KMS-11 (cell line): ENCODE measurements around the gene C17orf100.
"Not testable (repeated sequence)": the region's sequence is repeated elsewhere in the genome, so short reads cannot be mapped to it uniquely, and the experiment has no call there.

Experiments used
- H2AFZ ChIP-seq: fragments of 200-600 bp; sonication (generic); 2 replicates; pipeline ENCODE4 v1.6.1; 2016; ENCODE audit warnings: antibody characterized with exemption, mixed run types, low read depth
- H3K27ac ChIP-seq: fragments of 200-600 bp; sonication (generic); 2 replicates; pipeline ENCODE4 v1.6.1; 2016; ENCODE audit warnings: mild to moderate bottlenecking, mixed run types
- H3K27me3 ChIP-seq: fragments of 200-600 bp; sonication (generic); 2 replicates; pipeline ENCODE4 v1.6.1; 2017; ENCODE audit warnings: mild to moderate bottlenecking, low read depth, mixed run types, moderate library complexity; ENCODE audit not compliant: insufficient read depth
- H3K36me3 ChIP-seq: fragments of 200-600 bp; sonication (generic); 2 replicates; pipeline ENCODE4 v1.6.1; 2017; ENCODE audit warnings: mild to moderate bottlenecking, mixed run types; ENCODE audit not compliant: insufficient read depth
- H3K4me1 ChIP-seq: fragments of 200-600 bp; sonication (generic); 2 replicates; pipeline ENCODE4 v1.6.1; 2016; ENCODE audit warnings: mild to moderate bottlenecking, low read depth, mixed run types; ENCODE audit not compliant: poor library complexity, severe bottlenecking
- H3K4me2 ChIP-seq: fragments of 200-600 bp; sonication (generic); 2 replicates; pipeline ENCODE4 v1.7.0; 2016; ENCODE audit warnings: mild to moderate bottlenecking, mixed run types
- H3K4me3 ChIP-seq: fragments of 200-600 bp; sonication (generic); IDR thresholded peaks from 2 replicates; pipeline ENCODE4 v1.6.1; 2017; ENCODE audit warnings: low read depth, low read length, mixed read lengths; ENCODE audit not compliant: insufficient read depth
- H3K79me2 ChIP-seq: fragments of 200-600 bp; sonication (generic); 2 replicates; pipeline ENCODE4 v1.6.1; 2016; ENCODE audit warnings: low read depth, mixed run types; ENCODE audit not compliant: insufficient read depth
- H3K9ac ChIP-seq: fragments of 200-600 bp; sonication (generic); 2 replicates; pipeline ENCODE4 v1.6.1; 2016; ENCODE audit warnings: mild to moderate bottlenecking, mixed run types
- H4K20me1 ChIP-seq: fragments of 200-600 bp; sonication (generic); 2 replicates; pipeline ENCODE4 v1.6.1; 2016; ENCODE audit warnings: mild to moderate bottlenecking, mixed run types; ENCODE audit not compliant: insufficient read depth
- CTCF ChIP-seq: fragments of 200-600 bp; sonication (generic); conservative IDR thresholded peaks from 2 replicates; pipeline ENCODE4 v1.6.1; 2017; ENCODE audit warnings: low read depth, mild to moderate bottlenecking, antibody characterized with exemption, low read length, moderate library complexity, mixed read lengths

Gene C17orf100

GRCh38 chr17:6660101-6660500 is 8.5 kb downstream of the C17orf100 start:
- H3K9ac ChIP-seq: no peak overlapping the region
- no peaks in the 10 kb centered on the region for H4K20me1 ChIP-seq
- H3K4me1 ChIP-seq: no peaks in the 10 kb centered on the region
- TF ChIP-seq CTCF: no peak
- H3K27me3 ChIP-seq: no peaks in the 10 kb centered on the region
- H3K36me3 ChIP-seq: no peaks in the 10 kb centered on the region
- H2AFZ ChIP-seq: no peak overlapping the region
- no peak overlapping the region for H3K4me2 ChIP-seq
- H3K27ac ChIP-seq: no peak overlapping the region
- no peaks in the 10 kb centered on the region for H3K79me2 ChIP-seq
- no peak overlapping the region for H3K4me3 ChIP-seq

DNA sequence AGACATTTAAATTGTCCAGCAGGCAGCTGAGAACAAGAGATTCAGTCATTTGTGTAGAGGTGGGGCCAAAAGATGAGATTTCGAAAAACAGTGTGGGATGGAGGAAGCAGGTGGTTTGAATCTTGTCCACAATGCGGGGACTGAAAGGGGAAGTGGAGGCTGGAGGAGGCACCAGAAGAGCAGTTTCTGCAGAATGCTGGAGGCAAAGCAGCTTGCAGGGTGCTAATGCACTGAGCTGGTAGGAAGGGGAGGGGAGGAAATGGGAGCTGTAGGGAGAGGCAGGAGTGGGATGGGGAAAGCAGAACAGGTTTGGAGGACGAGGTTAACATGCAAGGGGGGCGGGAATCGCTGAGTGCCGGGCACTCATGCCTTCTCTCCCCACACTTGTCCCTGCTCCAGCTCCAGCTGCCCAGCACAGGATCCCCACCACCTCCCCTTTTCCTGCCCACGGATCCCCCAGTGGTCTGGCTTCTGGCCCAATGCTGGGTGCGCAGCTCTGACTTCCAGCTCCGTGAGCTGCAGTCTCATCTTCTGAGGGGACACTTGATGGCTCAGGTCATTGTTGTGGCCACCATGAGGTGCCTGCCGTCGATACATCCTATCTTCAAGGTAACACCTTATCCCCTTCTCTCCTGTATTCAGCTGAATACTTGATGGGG is 9.4 kb downstream of the C17orf100 start:
- no peaks in the 10 kb centered on the region for H3K36me3 ChIP-seq
- H3K9ac ChIP-seq: no peak overlapping the region
- H3K79me2 ChIP-seq: no peaks in the 10 kb centered on the region
- H3K4me3 ChIP-seq: no peak overlapping the region
- no peaks in the 10 kb centered on the region for H3K27me3 ChIP-seq
- no peak overlapping the region for H3K27ac ChIP-seq
- H2AFZ ChIP-seq: no peak overlapping the region
- no peak overlapping the region for H3K4me2 ChIP-seq
- no peak for TF ChIP-seq CTCF
- H3K4me1 ChIP-seq: no peaks in the 10 kb centered on the region
- H4K20me1 ChIP-seq: no peaks in the 10 kb centered on the region

- Histone ChIP-seq H3K36me3 (no peaks in the 10 kb centered on the region), H3K27ac (no peak overlapping the region), H3K79me2 (no peaks in the 10 kb centered on the region), H3K4me3 (no peak overlapping the region), H2AFZ (no peak overlapping the region), H3K4me2 (no peak overlapping the region), H3K4me1 (no peaks in the 10 kb centered on the region), H4K20me1 (no peaks in the 10 kb centered on the region), H3K9ac (no peak overlapping the region), H3K27me3 (no peaks in the 10 kb centered on the region)
- TF ChIP-seq CTCF: no peak
Measured at GRCh38 chr17:6661464-6661848, 9.9 kb downstream of the C17orf100 start.

DNA sequence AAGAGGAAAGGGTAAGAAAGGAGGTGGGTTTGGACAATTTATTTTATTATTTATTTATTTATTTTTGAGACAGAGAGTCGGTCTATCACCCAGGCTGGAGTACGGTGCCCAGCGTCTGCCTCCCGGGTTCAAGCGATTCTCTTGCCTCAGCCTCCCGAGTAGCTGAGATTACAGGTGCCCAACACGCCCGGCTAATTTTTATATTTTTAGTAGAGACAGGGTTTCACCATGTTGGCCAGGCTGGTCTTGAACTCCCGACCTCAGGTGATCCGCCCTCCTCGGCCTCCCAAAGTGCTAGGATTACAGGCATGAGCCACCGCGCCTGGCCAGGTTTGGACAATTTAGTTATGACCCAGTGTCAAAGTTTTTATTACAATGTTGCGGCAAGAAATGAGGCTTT is 11.6 kb downstream of the C17orf100 start:
- not testable (repeated sequence) for H3K4me2 ChIP-seq, H3K27ac ChIP-seq, H3K4me3 ChIP-seq, H3K9ac ChIP-seq, H3K36me3 ChIP-seq, H4K20me1 ChIP-seq, H3K27me3 ChIP-seq, H2AFZ ChIP-seq, H3K79me2 ChIP-seq, H3K4me1 ChIP-seq

- H3K4me3 ChIP-seq: no peak overlapping the region
- H3K79me2 ChIP-seq: no peaks in the 10 kb centered on the region
- TF ChIP-seq CTCF: peak; percentile 46; the same call in 1 of the 2 replicates
- no peak overlapping the region for H2AFZ ChIP-seq
- no peaks in the 10 kb centered on the region for H3K27me3 ChIP-seq
- H3K36me3 ChIP-seq: no peaks in the 10 kb centered on the region
- H3K9ac ChIP-seq: no peak overlapping the region
- H3K27ac ChIP-seq: no peak overlapping the region
- H4K20me1 ChIP-seq: no peaks in the 10 kb centered on the region
- H3K4me1 ChIP-seq: no peaks in the 10 kb centered on the region
- H3K4me2 ChIP-seq: no peak overlapping the region
Measured at GRCh38 chr17:6666077-6666521, 14.5 kb downstream of the C17orf100 start.
